ENCODE results near the gene TUBA1C.

The TUBA1C gene

DNA sequence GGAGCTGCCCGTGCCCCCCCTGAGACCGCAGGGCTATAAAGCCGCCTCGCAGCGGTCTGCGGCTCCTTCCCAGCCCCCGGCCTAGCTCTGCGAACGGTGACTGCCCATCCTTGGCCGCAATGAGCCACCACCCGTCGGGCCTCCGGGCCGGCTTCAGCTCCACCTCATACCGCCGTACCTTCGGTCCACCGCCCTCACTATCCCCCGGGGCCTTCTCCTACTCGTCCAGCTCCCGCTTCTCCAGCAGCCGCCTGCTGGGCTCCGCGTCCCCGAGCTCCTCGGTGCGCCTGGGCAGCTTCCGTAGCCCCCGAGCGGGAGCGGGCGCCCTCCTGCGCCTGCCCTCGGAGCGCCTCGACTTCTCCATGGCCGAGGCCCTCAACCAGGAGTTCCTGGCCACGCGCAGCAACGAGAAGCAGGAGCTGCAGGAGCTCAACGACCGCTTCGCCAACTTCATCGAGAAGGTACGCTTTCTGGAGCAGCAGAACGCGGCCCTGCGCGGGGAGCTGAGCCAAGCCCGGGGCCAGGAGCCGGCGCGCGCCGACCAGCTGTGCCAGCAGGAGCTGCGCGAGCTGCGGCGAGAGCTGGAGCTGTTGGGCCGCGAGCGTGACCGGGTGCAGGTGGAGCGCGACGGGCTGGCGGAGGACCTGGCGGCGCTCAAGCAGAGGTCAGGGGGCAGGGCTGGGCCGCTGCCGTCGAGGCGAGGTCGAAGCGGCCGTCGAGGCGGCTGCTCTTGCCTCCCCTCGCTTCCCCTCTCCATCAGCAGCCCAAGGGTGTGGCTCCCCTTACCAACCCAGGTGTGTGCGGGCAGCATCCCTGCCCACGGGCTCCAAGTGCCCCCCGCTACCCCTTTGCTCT, 30.4 kb downstream of the TUBA1C start, which contains the start of gene PRPH:
Gene PRPH (plus strand): TSS at position 66 of the 855 bp plus-strand sequence. CDS start 54 bp downstream, at position 120.
- H3K36me3 ChIP-seq (ENCODE audit: low read length), result no peaks in the 10 kb centered on the region
- H3K27me3 ChIP-seq (ENCODE audit: low read length), result no peaks in the 10 kb centered on the region
- no peaks in the 10 kb centered on the region for H4K20me1 ChIP-seq (ENCODE audit: low read depth, low read length)
- no peaks in the 10 kb centered on the region for H3K79me2 ChIP-seq (ENCODE audit: insufficient read depth, low read length)
- no peaks in the 10 kb centered on the region for H3F3A ChIP-seq (ENCODE audit: insufficient read depth)
- no peak within 1 kb of the TSS for H3K27ac ChIP-seq (ENCODE audit: low read depth, low read length)
- H3K4me3 ChIP-seq (ENCODE audit: insufficient read depth, low read length, poor library complexity, severe bottlenecking), result no peak within 1 kb of the TSS
- no peak within 1 kb of the TSS for H2AFZ ChIP-seq (ENCODE audit: low read depth, low read length, severe bottlenecking)
- no peaks in the 10 kb centered on the region for H3K9me2 ChIP-seq (replicated peaks; ENCODE audit: insufficient read depth, low read length)
- H3K9me3 ChIP-seq (ENCODE audit: insufficient read depth, low read length), result no peaks in the 10 kb centered on the region
- H3K9ac ChIP-seq (ENCODE audit: low read length), result no peak within 1 kb of the TSS
- H3K4me2 ChIP-seq (ENCODE audit: low read depth, low read length, poor library complexity, severe bottlenecking), result no peak within 1 kb of the TSS
- TF ChIP-seq, protein P1, sequence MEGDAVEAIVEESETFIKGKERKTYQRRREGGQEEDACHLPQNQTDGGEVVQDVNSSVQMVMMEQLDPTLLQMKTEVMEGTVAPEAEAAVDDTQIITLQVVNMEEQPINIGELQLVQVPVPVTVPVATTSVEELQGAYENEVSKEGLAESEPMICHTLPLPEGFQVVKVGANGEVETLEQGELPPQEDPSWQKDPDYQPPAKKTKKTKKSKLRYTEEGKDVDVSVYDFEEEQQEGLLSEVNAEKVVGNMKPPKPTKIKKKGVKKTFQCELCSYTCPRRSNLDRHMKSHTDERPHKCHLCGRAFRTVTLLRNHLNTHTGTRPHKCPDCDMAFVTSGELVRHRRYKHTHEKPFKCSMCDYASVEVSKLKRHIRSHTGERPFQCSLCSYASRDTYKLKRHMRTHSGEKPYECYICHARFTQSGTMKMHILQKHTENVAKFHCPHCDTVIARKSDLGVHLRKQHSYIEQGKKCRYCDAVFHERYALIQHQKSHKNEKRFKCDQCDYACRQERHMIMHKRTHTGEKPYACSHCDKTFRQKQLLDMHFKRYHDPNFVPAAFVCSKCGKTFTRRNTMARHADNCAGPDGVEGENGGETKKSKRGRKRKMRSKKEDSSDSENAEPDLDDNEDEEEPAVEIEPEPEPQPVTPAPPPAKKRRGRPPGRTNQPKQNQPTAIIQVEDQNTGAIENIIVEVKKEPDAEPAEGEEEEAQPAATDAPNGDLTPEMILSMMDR (IDR thresholded peaks at IDR 0.05; ENCODE audit: insufficient read depth, low read length, poor library complexity, severe bottlenecking), result no peak
- no peak for TF ChIP-seq EZH2phosphoT487 (conservative IDR thresholded peaks at IDR 0.05; ENCODE audit: low read length)

DNA sequence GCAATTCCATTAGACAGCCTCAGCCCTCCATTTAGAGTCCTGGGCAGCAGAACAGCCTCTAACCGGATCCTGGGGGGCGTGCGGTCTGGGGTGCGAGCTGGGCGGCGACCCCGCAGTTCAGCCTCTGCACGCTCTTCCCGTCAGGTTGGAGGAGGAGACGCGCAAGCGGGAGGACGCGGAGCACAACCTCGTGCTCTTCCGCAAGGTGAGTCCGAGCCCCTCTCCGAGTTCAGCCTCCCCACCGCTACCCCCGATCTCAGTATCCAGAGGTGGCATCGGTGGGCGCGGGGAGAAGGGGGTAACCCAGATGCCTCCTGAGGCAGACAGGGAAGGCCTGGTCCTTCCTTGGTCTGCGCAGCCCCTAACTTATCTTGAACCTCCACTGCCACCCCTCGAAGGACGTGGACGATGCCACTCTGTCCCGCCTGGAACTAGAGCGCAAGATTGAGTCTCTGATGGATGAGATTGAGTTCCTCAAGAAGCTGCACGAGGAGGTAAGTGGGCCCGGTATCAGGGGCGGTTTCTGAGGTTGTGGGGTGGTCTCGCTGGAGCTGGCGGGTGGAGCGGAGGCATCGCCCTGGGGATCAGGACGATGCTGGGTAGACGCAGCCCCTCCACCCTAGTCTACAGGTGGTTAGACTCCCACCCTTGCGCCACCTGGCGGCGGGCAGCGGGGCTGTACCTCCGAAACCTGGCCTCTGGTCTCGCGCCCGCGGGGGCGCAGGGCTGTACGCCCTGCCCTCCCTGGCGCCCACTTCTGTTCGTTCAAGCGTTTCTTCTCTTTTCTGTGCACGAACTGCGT, 31.4 kb downstream of the TUBA1C start:
- Histone ChIP-seq H3K9me3 (ENCODE audit: insufficient read depth, low read length) (no peaks in the 10 kb centered on the region), H3K36me3 (ENCODE audit: low read length) (no peaks in the 10 kb centered on the region), H3K27ac (ENCODE audit: low read depth, low read length) (no peak overlapping the region), H3F3A (ENCODE audit: insufficient read depth) (no peaks in the 10 kb centered on the region), H3K4me2 (ENCODE audit: low read depth, low read length, poor library complexity, severe bottlenecking) (peak overlapping the region; percentile 68), H3K9ac (ENCODE audit: low read length) (peak overlapping the region; percentile 37), H3K27me3 (ENCODE audit: low read length) (no peaks in the 10 kb centered on the region), H4K20me1 (ENCODE audit: low read depth, low read length) (no peaks in the 10 kb centered on the region), H3K4me3 (ENCODE audit: insufficient read depth, low read length, poor library complexity, severe bottlenecking) (peak overlapping the region; percentile 49), H3K9me2 (replicated peaks; ENCODE audit: insufficient read depth, low read length) (no peaks in the 10 kb centered on the region), H3K79me2 (ENCODE audit: insufficient read depth, low read length) (no peaks in the 10 kb centered on the region), H2AFZ (ENCODE audit: low read depth, low read length, severe bottlenecking) (peak overlapping the region; percentile 71)
- TF ChIP-seq, protein P1 (IDR thresholded peaks at IDR 0.05; ENCODE audit: insufficient read depth, low read length, poor library complexity, severe bottlenecking), result peak; percentile 88
- TF ChIP-seq EZH2phosphoT487 (conservative IDR thresholded peaks at IDR 0.05; ENCODE audit: low read length), result no peak

DNA sequence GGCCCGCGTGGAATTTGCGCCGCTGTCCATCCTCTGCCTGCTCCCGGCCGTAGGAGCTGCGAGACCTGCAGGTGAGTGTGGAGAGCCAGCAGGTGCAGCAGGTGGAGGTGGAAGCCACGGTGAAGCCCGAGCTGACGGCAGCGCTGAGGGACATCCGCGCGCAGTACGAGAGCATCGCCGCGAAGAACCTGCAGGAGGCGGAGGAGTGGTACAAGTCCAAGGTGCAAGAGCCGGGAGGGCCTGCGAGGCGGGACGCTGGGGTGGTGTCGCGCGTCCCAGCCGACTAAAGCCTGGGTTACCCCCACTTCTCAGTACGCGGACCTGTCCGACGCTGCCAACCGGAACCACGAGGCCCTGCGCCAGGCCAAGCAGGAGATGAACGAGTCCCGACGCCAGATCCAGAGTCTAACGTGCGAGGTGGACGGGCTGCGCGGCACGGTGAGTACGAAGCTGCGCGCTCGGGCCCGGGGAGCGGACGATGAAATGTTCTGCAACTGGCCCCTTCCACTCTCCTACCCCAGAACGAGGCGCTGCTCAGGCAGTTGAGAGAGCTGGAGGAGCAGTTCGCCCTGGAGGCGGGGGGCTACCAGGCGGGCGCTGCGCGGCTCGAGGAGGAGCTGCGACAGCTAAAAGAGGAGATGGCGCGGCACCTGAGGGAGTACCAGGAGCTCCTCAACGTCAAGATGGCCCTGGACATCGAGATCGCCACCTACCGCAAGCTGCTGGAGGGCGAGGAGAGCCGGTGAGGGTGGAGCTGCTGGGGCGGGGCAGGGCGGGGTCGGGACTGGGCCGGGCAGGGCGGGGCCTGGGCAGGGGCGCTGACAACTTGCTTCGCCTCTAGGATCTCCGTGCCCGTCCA, 32.2 kb downstream of the TUBA1C start:
- no peaks in the 10 kb centered on the region for H3K9me2 ChIP-seq (replicated peaks; ENCODE audit: insufficient read depth, low read length)
- no peaks in the 10 kb centered on the region for H3K79me2 ChIP-seq (ENCODE audit: insufficient read depth, low read length)
- H2AFZ ChIP-seq (ENCODE audit: low read depth, low read length, severe bottlenecking), result peak overlapping the region; percentile 71
- H3K4me2 ChIP-seq (ENCODE audit: low read depth, low read length, poor library complexity, severe bottlenecking), result peak overlapping the region; percentile 68
- H3K9ac ChIP-seq (ENCODE audit: low read length), result peak overlapping the region; percentile 37
- no peaks in the 10 kb centered on the region for H3F3A ChIP-seq (ENCODE audit: insufficient read depth)
- no peaks in the 10 kb centered on the region for H4K20me1 ChIP-seq (ENCODE audit: low read depth, low read length)
- no peak for TF ChIP-seq EZH2phosphoT487 (conservative IDR thresholded peaks at IDR 0.05; ENCODE audit: low read length)
- TF ChIP-seq, protein P1 (IDR thresholded peaks at IDR 0.05; ENCODE audit: insufficient read depth, low read length, poor library complexity, severe bottlenecking), result peak; percentile 34
- no peaks in the 10 kb centered on the region for H3K27me3 ChIP-seq (ENCODE audit: low read length)
- no peak overlapping the region for H3K27ac ChIP-seq (ENCODE audit: low read depth, low read length)
- H3K4me3 ChIP-seq (ENCODE audit: insufficient read depth, low read length, poor library complexity, severe bottlenecking), result peak overlapping the region; percentile 49
- no peaks in the 10 kb centered on the region for H3K9me3 ChIP-seq (ENCODE audit: insufficient read depth, low read length)
- H3K36me3 ChIP-seq (ENCODE audit: low read length), result no peaks in the 10 kb centered on the region
